NCI-H82 treated with DMSO at 0.1 percent for 48 hours (cell line): ENCODE results near the gene CPPED1.
"Not testable (repeated sequence)": the region's sequence is repeated elsewhere in the genome, so short reads cannot be mapped to it uniquely, and the experiment has no call there.

Experiments
- DNase-seq: peaks from one replicate; lab custom pipeline; 2025; ENCODE audit not compliant: unreplicated experiment; lab: John Stamatoyannopoulos, UW

CPPED1 gene, protein sequence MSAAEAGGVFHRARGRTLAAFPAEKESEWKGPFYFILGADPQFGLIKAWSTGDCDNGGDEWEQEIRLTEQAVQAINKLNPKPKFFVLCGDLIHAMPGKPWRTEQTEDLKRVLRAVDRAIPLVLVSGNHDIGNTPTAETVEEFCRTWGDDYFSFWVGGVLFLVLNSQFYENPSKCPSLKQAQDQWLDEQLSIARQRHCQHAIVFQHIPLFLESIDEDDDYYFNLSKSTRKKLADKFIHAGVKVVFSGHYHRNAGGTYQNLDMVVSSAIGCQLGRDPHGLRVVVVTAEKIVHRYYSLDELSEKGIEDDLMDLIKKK

DNA sequence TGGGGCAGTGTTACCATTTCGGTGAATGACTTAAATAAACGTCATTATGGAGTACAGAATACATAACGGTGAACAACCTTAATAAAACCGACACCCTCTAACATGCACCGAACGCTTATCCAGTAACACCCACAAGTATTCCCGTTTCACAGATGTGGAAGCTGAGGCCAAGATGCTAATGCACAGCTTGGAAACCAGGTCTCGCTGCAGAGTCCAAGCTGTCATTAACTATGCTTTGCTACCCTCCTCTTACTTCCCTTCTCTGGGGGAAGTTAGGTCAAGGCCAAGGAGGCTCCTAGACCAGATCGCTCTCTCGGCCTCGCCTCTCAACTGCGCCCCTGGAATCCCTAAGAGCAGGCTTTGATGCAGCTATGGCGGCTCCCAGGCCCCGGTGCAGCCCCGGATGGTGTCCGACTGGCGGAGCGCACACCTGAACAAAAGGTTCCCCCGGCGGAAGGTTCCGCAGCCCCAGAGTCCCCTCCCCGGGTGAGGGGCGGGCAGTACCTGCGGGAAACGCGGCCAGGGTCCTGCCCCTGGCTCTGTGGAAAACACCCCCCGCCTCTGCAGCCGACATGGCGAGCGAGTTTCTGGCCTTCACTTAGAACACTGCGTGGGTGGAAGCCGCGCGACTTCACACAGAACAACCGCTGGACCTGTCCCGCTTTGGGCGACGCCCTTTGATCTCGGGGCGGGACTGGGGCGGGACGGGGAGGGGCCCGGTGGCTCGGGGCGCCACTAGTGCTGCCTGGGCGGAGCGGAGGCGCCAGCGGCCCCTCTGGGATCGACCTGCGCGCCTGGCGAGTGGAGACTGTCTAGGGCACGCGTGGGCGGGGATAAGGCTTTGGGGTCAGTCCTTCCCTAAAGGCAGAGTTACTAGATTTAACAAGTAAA is at the start of gene CPPED1:
Gene CPPED1, minus strand, starts transcription at position 685 of the 891 bp plus-strand sequence. Its CDS starts 111 bp downstream, at position 574.
- DNase-seq = peak; percentile 82

DNA sequence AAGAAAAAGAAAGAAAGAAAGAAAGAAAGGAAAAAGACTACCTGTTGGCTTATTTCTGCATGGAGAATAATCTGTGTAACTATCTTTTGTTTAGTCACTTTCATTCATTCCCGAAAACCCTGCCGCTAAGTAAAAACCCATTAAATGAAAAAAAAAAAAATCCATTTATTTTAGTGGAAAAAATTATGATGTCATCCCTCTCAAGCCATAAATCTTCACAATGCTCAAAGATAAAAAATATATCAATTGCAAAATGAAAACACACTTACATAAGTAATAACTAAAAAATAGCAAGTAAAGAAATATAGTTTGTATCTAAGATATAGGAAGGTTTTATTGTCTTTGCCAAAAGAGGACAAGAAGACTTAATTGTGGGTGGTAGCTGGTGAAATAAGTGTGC is 46.5 kb upstream of the CPPED1 start:
- no peak for DNase-seq

DNA sequence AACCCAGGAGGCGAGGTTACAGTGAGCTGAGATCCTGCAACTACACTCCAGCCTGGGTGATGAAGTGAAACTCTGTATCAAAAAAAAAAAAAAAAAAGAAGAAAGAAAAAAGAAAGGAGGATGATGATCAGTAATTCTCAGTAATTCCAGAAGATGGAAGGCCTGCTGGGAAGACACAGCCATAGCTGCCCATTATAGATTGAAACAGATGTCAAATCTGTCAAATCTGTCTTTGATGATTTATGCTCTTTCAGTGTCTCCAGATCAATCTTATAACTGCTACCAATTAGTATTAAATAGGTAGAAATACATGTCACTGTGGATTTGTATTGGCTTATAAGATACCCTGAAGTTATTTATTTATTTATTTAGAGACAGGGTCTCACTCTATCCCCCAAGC is 42.9 kb upstream of the CPPED1 start:
- DNase-seq = no peak

DNA sequence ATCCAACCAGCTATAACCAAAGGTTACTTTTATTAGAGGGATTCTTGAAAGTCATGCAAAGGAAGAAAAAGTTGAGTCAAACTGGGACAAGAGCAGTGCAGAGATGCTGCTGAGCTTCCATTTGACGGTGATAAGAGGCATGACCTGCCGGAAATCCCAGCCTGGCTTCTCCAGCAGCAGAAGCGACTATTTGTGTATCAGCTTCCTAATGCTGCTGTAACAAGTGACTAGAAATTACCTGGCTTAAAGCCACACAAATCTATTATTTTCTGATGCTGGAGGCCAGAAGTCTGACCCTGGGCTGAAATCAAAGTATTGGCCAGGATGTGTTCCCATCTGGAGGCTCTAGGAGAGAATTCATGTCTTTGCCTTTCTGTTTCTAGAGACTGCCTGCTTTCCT is 41.6 kb upstream of the CPPED1 start:
- DNase-seq = no peak

DNA sequence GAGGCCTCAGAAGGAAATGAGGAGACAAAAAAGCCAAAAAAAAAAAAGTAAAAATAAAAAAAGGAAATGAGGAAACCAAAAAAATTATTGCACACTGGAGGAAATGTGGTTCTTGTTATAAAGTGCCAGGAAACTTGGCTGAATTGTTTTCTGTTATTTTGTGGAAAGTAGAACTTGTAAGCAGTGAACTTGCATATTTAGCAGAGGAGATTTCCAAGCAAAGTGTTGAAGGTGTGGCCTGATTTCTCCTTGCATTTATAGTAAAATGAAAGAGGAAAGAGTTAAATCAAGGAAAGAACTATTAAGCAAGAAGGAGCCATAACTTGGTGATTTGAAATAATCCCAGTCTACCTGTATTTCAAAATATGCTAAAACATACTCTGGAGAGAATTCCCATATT is 34.1 kb upstream of the CPPED1 start:
- no peak for DNase-seq

DNA sequence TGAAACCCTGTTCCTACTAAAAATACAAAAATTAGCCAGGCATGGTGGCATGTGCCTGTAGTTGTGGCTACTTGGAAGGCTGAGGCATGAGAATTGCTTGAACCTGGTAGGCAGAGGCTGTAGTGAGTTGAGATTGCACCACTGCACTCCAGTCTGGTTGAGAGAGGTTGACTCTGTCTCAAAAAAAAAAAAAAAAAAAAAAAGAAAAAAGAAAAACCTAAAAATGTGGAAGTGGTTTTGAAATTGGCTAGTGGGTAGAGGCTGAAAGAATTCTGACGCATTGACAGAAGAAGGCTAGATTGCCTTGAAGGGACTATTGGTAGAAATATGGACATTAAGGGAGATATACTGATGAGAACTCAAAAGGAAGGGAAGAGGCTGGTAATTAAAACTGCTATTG is 33.6 kb upstream of the CPPED1 start:
- DNase-seq = no peak

DNA sequence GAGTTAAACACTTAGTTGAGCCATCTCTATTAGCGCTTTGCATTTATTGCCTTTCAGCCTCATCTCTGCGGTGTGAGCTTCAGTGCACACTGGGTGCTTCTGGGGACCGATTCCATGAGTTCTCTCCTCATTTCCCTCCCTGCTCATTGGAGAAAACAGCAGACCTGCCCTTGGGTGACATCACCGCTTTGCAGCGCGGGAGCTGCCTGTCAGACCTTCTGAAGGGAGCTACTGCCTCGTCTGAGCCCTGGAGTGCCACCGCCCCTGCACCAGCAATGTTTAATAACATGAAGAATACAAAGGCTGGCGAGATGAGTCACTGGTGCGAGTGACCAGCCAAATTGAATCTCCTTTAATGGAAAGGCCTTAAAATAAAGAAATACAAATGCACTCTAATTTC is 30.2 kb upstream of the CPPED1 start:
- DNase-seq = no peak

DNA sequence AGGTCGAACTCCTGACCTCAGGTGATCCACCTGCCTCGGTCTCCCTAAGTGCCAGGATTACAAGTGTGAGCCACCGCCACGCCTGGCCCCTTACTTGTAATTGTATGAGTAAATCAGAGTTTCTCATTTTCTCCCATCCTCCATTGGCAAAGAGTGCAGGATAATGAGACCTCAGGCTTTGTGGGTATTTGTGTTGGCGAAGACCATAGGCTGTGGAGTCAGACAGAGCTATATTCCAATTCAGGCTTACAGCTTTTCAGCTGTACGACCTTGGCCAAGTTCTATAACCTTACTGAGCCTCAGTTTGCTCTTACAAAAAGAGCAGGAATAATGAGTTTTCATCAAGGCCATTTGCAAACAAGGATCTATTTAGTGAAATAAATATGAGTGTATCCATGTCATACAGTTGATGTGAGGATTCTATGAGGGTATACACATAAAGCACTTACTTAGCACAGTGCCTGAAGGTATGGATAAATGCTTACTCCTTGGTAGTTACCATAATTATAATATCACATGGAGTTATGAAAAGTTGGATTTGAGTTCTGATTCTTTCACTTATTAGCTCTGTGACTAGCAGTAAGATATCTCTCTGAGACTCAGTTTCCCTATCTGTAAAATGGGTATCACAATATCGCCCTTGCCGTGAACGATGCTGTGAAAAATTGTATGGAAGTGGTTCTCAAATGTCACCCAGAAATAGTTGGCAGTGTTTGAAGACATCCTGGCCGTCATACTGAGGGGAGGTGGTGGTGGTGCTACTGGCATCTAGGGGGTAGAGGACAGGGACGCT is 25.6 kb upstream of the CPPED1 start:
- DNase-seq = no peak

DNA sequence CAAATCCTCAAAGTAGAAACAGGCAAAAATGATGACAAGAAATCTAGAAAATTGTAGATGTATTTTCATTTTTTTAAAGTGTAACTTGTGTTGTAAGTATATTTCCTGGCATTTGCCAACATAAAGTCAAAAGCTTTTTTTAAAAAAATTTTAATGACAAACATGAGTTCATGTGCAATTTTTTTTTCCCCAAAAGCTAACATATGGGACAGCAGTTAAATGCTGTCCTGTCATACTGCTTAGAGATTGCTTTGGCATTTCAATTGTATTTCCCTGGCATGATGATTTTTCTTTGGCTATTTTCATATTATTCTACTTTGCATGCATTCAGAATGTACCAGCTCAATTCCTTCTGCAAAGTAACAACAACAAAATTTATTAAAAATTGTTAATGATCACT is 24.5 kb upstream of the CPPED1 start:
- no peak for DNase-seq

DNA sequence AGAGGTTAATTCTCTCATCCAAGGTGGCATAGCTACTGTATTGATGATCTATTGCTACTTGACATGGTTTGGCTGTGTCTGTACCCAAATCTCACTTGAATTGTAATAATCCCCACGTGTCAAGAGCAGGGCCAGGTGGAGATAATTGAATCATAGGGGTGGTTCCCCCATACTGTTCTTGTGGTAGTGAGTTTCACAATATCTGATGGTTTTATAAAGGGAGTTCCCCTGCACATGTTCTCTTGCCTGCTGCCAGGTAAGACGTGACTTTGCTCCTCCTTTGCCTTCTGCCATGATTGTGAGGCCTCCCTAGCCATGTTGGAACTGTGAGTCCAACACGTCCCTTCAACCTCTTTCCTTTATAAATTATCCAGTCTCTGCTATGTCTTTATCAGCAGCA is 22.9 kb upstream of the CPPED1 start:
- DNase-seq = no peak

DNA sequence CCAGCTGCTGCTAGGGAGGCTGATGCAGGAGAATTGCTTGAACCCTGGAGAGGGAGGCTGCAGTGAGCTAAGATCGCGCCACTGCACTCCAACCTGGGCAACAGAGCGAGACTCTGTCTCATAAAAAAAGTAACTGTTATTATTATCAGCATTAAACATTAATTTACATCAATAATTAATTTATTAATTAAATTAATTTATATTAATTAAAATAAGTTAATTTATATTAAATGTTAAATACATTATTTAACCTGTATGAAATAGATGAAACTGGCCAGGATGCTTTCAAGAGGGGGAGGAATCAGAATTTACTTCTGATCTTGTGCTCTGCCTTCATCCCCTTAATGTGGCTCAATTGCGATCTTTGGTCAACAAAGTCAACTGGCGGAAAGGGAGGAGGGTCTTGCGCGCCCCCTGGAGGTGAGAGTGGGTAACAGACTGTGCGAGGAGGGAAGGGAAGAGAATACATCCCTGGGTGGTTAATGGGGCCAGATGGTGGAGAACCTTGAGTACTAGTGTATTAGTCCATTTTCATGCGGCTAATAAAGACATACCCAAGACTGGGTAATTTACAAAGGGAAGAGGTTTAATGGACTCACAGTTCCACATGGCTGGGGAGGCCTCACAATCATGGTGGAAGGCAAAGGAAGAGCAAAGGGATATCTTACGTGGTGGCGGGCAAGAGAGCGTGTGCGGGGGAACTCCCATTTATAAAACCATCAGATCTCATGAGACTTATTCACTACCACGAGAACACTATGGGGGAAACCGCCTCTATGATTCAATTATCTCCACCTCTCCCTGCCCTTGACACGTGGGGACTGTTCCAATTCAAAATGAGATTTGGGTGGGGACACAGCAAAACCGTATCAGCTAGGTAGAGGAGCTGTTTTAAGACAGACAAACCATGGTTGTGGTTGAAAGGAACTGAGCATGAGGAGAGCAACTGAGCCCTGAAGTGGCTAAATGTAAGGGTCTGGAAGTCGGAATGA is 15.7 kb upstream of the CPPED1 start:
- DNase-seq = peak; percentile 61

DNA sequence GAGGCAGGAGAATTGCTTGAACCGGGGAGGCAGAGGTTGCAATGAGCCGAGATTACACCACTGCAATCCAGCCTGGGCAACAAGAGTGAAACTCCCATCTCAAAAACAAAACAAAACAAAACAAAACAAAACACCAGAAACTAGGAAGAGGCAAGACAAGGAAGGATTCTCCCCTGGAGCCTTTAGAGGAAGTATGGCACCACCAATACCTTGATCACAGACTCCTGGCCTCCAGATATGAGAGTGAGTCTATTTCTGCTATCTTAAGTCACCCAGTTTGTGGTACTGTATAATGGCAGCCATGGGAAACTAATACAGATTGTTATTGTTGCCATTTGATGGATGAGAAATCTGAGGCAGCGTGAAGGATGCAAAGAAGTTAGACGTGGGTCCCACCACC is 14.6 kb upstream of the CPPED1 start:
- no peak for DNase-seq

DNA sequence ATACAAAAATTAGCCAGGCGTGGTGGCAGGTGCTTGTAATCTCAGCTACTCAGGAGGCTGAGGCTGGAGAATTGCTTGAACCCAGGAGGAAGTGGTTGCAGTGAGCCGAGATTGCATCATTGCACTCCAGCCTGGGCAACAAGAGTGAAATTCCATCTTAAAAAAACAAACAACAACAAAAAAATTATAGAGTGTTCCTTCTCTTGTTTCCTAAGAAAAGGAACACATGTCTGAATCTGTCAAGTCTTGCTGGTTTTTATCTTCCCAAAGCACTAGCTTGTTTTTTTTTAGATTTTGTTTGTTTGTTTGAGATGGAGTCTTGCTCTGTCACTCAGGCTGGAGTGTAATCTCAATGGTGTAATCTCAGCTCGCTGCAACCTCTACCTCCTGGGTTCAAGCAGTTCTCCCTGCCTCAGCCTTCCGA is 13.1 kb upstream of the CPPED1 start:
- DNase-seq = not testable (repeated sequence)

DNA sequence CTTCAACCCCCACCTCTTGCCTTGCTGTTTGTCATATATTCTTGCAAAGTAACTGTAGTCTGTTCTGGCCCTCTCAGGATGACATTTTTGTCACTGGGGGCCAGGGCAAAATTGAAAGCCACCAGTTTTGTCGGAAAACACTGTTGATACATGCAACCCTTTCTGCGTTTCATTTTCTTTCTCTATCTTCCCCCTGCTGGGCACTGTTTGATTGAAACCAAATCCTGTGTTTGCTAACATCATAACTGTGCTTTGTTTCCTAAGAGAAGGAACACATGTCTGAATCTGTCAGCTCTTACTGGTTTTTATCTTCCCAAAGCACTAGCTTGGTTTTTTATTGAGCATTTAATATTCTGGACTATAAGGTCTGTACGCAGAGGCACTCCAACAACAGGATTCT is 11.7 kb upstream of the CPPED1 start:
- DNase-seq = no peak

DNA sequence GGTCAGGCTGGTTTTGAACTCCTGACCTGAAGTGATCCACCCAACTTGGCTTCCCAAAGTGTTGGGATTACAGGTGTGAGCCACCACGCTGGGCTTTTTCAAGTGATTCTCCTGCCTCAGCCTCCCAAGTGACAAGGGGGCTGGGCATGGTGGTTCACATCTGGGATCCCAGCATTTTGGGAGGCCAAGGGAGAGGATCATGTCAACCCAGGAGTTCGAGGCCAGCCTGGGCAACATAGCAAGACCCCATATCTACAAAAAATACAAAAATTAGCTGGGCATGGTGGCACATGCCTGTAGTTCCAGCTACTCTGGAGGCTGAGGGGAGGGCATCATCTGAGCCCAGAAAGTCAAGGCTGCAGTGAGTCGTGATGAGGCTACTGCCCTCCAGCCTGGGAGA is 10.0 kb upstream of the CPPED1 start:
- not testable (repeated sequence) for DNase-seq

DNA sequence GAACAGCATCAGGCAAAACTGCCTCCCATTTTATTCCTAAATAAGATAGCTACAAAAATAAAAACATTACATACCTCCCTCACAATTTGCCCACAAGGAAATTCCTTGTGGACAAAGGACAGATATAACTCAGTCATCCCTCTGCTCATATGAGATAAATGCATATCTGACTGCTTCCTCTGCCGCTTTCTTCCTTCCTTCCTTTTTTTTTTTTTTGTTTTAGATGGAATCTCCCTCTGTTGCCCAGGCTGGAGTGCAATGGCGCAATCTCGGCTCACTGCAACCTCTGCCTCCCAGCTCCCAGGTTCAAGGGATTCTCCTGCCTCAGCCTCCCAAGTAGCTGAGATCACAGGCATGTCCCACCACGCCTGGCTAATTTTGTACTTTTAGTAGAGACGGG is 9.6 kb upstream of the CPPED1 start:
- DNase-seq = not testable (repeated sequence)

DNA sequence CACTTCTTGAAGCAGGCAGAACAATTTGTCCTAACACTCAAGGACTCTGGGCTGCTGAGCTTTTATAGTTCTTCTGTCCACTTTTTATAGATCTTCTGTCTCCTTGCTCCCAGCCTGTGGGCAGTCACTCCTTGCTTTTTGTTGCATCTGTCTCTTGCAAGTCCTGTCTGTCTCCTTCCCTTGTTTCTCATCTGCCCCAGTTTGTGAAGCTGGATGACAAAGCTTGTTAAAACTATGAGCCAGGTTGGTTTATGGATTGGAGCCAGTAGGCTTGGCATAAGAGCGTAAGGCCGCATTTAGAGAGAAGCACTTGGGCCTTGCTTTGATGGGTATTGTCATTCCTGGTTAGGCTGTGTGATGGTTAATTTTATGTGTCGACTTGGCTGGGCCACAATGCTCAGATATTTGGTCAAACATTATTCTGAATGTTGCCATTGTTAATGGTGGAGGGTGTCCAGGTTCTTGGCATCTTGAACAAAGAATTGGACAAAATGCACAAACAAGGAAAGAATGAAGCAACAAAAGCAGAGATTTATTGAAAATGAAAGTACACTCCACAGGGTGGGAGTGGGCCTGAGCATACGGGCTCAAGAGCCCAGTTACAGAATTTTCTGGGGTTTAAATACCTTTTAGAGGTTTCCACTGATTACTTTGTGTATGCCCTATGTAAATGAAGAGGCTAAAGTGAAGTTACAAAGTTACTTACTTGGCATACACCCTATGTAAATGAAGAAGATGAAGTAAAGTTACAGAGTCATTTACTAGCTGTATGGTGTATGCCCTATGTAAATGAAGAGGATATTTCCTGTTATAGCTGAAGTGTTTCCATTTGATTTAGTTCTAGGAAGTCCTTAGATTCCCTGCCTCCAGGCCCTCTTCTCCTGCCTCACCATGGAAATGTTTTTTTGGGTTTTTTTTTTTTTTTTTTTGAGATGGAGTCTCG is 8.0 kb upstream of the CPPED1 start:
- DNase-seq = no peak

DNA sequence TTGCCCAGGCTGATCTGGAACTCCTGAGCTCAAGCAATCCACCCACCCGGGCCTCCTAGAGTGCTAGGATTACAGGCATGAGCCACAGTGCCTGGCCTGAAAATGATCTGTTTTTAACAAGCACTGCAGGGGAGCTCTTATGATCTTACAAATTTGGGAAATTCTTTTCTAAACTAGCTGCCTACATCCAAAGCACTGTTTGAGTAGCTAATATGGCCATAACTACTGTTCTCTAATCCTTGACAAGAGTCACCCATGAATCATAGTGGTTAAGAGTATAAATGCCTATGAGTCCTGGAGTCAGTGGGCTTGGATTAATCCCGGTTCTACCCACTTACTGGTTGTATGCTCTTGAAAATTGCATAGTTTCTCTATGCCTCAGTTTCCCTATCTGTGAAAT is 1.4 kb upstream of the CPPED1 start:
- no peak for DNase-seq

DNA sequence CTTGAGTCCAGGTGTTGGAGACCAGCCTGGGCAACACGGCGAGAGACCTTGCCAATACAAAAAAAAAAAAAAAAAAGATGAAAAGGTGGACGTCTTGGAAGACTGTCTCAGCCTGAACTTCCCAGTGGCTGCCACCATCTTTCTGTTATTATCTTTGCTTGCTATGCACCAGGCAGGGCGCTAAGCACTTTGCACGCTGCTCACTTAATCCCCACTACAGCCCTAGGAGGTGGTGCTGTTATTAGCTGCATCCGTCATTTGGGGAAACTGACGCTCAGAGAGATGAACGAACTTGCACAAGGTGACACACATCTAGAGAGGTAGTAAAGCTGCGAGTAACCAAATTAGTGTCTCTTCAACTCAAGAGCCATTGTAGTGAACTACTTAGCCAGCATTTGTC is 708 bp upstream of the CPPED1 start:
- DNase-seq = no peak
